HL-60 (cell line): ENCODE measurements around the gene MARCO.

Source experiments
- CTCF ChIP-seq: IDR thresholded peaks from one replicate; pipeline ENCODE4 v1.5.1; 2011; ENCODE audit warnings: low read length, control low read depth, inconsistent platforms; ENCODE audit not compliant: insufficient read depth
- GABPA ChIP-seq: IDR thresholded peaks from 2 replicates; pipeline ENCODE4 v1.6.1; 2012; ENCODE audit warnings: low read depth
- POLR2AphosphoS5 ChIP-seq: IDR thresholded peaks from 2 replicates; pipeline ENCODE4 v1.6.1; 2012; ENCODE audit warnings: low read depth
- REST ChIP-seq: IDR thresholded peaks from 2 replicates; pipeline ENCODE4 v1.6.1; 2012; ENCODE audit warnings: low read depth; ENCODE audit not compliant: insufficient replicate concordance
- SPI1 ChIP-seq: IDR thresholded peaks from 2 replicates; pipeline ENCODE4 v1.6.1; 2012; ENCODE audit warnings: low read depth, mild to moderate bottlenecking, borderline replicate concordance

- TF ChIP-seq CTCF, result no peak
- TF ChIP-seq POLR2AphosphoS5, result no peak
- no peak for TF ChIP-seq GABPA
- TF ChIP-seq REST, result no peak
- TF ChIP-seq SPI1, result no peak
Observed at GRCh38 chr2:118965737-118966136, 23.7 kb downstream of the MARCO start.
